WI38 (cell line): Measurements from ENCODE around the gene IFNL1.

ENCODE experiments used
- H3K4me3 ChIP-seq: 2 replicates; pipeline ENCODE4 v1.5.1; 2011; ENCODE audit warnings: low read depth, mild to moderate bottlenecking, control low read depth, low read length
- CTCF ChIP-seq: IDR thresholded peaks from 2 replicates; pipeline ENCODE4 v1.5.1; 2012; ENCODE audit warnings: low read depth, mild to moderate bottlenecking, control low read depth, low read length

The IFNL1 gene

DNA sequence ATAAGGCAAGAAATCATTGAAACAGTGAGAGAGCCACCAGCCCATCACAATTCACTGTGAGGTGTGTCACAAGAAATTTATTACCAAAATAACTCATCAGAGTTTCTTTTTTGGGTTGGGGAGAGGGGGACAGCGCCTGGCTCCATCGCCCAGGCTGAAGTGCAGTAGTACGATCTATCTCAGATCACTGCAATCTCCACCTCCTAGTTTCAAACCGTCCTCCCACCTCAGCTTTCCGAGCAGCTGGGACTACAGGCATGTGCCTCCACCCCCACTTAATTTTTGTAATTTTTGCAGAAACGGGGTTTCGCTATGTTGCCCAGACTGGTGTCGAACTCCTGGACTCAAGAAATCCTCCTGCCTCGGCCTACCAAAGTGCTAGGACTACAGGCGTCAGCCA lies 3.6 kb downstream of the IFNL1 start:
- H3K4me3 ChIP-seq: no peak overlapping the region
- TF ChIP-seq CTCF: no peak

- TF ChIP-seq CTCF: no peak
- H3K4me3 ChIP-seq: no peak overlapping the region
These were observed 4.8 kb downstream of the IFNL1 start for GRCh38 chr19:39301021-39301420.

- TF ChIP-seq CTCF: no peak
- no peak overlapping the region for H3K4me3 ChIP-seq
These were observed 5.4 kb downstream of the IFNL1 start for GRCh38 chr19:39301562-39301961.

- no peak overlapping the region for H3K4me3 ChIP-seq
These were observed 7.4 kb downstream of the IFNL1 start for GRCh38 chr19:39303373-39304184.

DNA sequence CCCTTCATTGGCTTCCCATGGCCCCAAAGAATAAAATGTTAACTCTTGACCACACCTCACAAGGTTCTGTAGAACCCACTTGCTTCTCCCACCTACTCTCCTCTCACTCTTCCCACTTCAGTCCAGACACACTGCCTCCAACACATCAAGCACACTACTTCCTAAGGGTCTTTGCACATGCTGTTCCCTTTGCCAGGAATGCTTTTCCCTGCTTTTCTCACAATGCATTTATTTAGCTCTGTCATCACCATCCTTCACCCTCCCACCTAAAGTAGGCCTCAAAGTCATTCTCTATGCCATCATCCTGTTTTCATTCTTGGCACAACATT lies 7.9 kb downstream of the IFNL1 start:
- H3K4me3 ChIP-seq: no peak overlapping the region
- TF ChIP-seq CTCF: no peak

More at GRCh38 chr19:39303373-39304184, 7.4 kb downstream of the IFNL1 start:
- no peak for TF ChIP-seq CTCF

GRCh38 chr19:39304701-39305571 lies 8.7 kb downstream of the IFNL1 start:
- no peak overlapping the region for H3K4me3 ChIP-seq
- TF ChIP-seq CTCF: no peak

DNA sequence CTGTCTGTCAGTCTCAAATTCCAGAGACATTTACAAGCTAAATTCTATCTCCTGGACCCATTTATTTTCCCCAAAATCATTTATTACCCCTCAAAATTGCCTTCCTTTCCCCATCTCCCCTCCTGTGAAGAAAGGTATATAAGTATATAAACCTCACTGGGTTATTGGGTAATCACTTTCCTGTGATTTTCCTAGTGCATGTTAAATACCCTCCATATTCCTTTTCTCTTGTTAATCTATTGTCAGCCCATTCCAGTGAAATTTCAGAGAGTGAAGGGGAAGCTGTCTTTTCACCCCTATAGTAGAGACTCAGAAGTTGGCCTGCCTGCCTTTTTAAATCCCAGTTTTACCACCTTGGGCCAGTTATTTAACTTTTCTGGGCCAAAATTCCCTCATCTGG lies 9.9 kb downstream of the IFNL1 start:
- H3K4me3 ChIP-seq: no peak overlapping the region
- TF ChIP-seq CTCF: no peak
